HepG2 (cell line): Measurements from ENCODE around the gene EPB41L5. TPM values are rescaled to one million over a fixed set of nuclear protein-coding genes. Genes with fewer than 3 reads are reported as not detected.

Experiments
- BRD4 ChIP-seq: sonication (generic); formaldehyde crosslinking; IDR thresholded peaks from 2 replicates; pipeline ENCODE4 v1.4.0; 2020; ENCODE audit warnings: missing genetic modification reagents
- FLYWCH1 ChIP-seq: sonication (generic); formaldehyde crosslinking; IDR thresholded peaks from 2 replicates; pipeline ENCODE4 v1.8.1; 2023; ENCODE audit warnings: mild to moderate bottlenecking, missing genetic modification reagents
- FOXA3 ChIP-seq: IDR thresholded peaks from 2 replicates; pipeline ENCODE4 v1.6.1; 2016; ENCODE audit warnings: missing genetic modification reagents, missing compliant biosample characterization
- FOXK1 ChIP-seq: sonication (generic); formaldehyde crosslinking; IDR thresholded peaks from 2 replicates; pipeline ENCODE4 v1.4.0; 2020; ENCODE audit warnings: low read depth, missing genetic modification reagents, borderline replicate concordance
- GATAD1 ChIP-seq: IDR thresholded peaks from 2 replicates; pipeline ENCODE4 v1.6.1; 2016; ENCODE audit warnings: missing genetic modification reagents, missing compliant biosample characterization
- HHEX ChIP-seq: IDR thresholded peaks from 2 replicates; pipeline ENCODE4 v1.6.1; 2016; ENCODE audit warnings: control low read depth
- PLRG1 ChIP-seq: fragments of 450-650 bp; conservative IDR thresholded peaks from 2 replicates; pipeline ENCODE4 v1.6.1; 2016
- PPARG ChIP-seq: conservative IDR thresholded peaks from 2 replicates; pipeline ENCODE4 v1.6.1; 2016; ENCODE audit warnings: missing biosample characterization, missing genetic modification reagents
- SP140L ChIP-seq: sonication (generic); formaldehyde crosslinking; IDR thresholded peaks from 2 replicates; pipeline ENCODE4 v1.4.0; 2020; ENCODE audit warnings: missing genetic modification reagents, borderline replicate concordance
- ZFP90 ChIP-seq: sonication (generic); formaldehyde crosslinking; IDR thresholded peaks from 2 replicates; pipeline ENCODE4 v1.8.0; 2022; ENCODE audit warnings: missing genetic modification reagents, mild to moderate bottlenecking, inconsistent platforms, borderline replicate concordance
- ZNF253 ChIP-seq: sonication (generic); formaldehyde crosslinking; IDR thresholded peaks from 2 replicates; pipeline ENCODE4 v1.8.0; 2022; ENCODE audit warnings: mild to moderate bottlenecking, missing genetic modification reagents, borderline replicate concordance
- ZNF563 ChIP-seq: sonication (generic); formaldehyde crosslinking; IDR thresholded peaks from 2 replicates; pipeline ENCODE4 v1.8.0; 2022; ENCODE audit warnings: mild to moderate bottlenecking, moderate library complexity, missing genetic modification reagents
- polyA plus RNA-seq, 8 experiments: library from polyadenylated mRNA; depleted of rRNA in 3 of 8; stranded (reverse) in 7 of 8; unstranded in 1 of 8; fragments of >200 nt; fragmentation: Illumina TruSeq in 4 of 8; extraction: Trizol in 4 of 8; gene quantifications; 2 replicates each; pipeline versions ENCODE4 v1.2.1 to v1.2.3, GENCODE V29; 2011 to 2016; ENCODE audit warnings: low read depth in 4 of 8, missing spikeins in 1 of 8, mixed read lengths in 1 of 8; ENCODE audit not compliant: insufficient read depth in 1 of 8
- total RNA-seq, 5 experiments: library from RNA; depleted of rRNA; stranded (reverse); fragments of >200 nt; fragmentation: Illumina TruSeq; extraction: Trizol; gene quantifications; 2 replicates each; pipeline ENCODE4 v1.2.3, GENCODE V29; 2016; ENCODE audit warnings: low read depth in 1 of 5
- TF ChIP-seq, protein P1 (sequence below): IDR thresholded peaks from 2 replicates; pipeline ENCODE4 v1.6.1; 2016
- TF ChIP-seq, protein P2 (sequence below): sonication (generic); formaldehyde crosslinking; IDR thresholded peaks from 2 replicates; pipeline ENCODE4 v1.9.0; 2021; ENCODE audit warnings: missing genetic modification reagents, mild to moderate bottlenecking, borderline replicate concordance
- TF ChIP-seq, protein P3 (sequence below): sonication (generic); formaldehyde crosslinking; IDR thresholded peaks from 2 replicates; pipeline ENCODE4 v1.5.0; 2020; ENCODE audit warnings: mild to moderate bottlenecking, missing genetic modification reagents, moderate library complexity
- TF ChIP-seq, protein P4 (sequence below): sonication (generic); formaldehyde crosslinking; IDR thresholded peaks from 2 replicates; pipeline ENCODE4 v1.4.0; 2020; ENCODE audit warnings: mild to moderate bottlenecking, missing genetic modification reagents
- TF ChIP-seq, protein P5 (sequence below): sonication (generic); formaldehyde crosslinking; IDR thresholded peaks from 2 replicates; pipeline ENCODE4 v1.4.0; 2020; ENCODE audit warnings: mild to moderate bottlenecking, missing genetic modification reagents, borderline replicate concordance

Gene EPB41L5
- total and polyA plus RNA-seq, 2 of the 13 experiments (the other 11 are each of a cell fraction or from before 2014, with no cell fraction given), result 40.5 to 47.5 TPM

DNA sequence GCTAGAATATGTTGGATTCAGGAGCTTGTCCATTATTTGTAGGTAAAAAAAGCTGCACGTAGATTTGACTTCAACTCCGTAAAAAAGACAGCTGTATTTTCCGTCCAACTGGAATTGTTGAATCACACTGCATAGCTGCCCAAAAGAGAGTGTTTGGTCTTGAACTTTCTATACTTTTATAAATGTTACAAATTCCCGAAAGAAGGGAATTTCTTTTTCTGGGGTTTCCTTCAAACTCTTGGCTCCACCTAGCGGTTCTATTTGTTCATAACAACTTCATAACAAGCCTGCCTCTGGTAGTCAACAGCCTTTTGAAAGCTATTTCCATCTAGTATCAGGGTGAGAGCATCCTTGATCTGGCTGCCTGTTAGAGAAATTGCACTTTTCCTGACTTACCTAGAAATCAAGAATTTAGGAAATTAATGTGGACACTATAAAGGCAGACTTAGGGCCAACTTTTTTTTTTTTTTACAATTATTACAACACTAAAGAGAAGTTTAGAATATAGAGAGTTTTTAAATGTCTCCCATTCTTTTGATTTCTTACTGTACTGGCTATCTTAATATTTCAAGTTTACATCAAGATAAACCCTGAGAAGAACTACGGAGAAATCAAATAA is 162.2 kb downstream of the EPB41L5 start (continued):
- TF ChIP-seq ZNF253 (CRISPR knock-in tag) (no peak), ZFP90 (CRISPR knock-in tag) (no peak), PLRG1 (no peak), HHEX (no peak), BRD4 (CRISPR knock-in tag) (no peak), ZNF563 (CRISPR knock-in tag) (no peak), FOXA3 (CRISPR knock-in tag) (0 out of 2 replicates have a peak, but pooled peaks have one; percentile 10), FOXK1 (CRISPR knock-in tag) (peak; percentile 54; the same call in 1 of the 2 replicates), SP140L (CRISPR knock-in tag) (no peak), GATAD1 (CRISPR knock-in tag) (no peak), FLYWCH1 (no peak), PPARG (CRISPR knock-in tag) (0 out of 2 replicates have a peak, but pooled peaks have one; percentile 16)
- TF ChIP-seq, protein P1, sequence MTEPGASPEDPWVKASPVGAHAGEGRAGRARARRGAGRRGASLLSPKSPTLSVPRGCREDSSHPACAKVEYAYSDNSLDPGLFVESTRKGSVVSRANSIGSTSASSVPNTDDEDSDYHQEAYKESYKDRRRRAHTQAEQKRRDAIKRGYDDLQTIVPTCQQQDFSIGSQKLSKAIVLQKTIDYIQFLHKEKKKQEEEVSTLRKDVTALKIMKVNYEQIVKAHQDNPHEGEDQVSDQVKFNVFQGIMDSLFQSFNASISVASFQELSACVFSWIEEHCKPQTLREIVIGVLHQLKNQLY (CRISPR knock-in tag), result no peak
- TF ChIP-seq, protein P2, sequence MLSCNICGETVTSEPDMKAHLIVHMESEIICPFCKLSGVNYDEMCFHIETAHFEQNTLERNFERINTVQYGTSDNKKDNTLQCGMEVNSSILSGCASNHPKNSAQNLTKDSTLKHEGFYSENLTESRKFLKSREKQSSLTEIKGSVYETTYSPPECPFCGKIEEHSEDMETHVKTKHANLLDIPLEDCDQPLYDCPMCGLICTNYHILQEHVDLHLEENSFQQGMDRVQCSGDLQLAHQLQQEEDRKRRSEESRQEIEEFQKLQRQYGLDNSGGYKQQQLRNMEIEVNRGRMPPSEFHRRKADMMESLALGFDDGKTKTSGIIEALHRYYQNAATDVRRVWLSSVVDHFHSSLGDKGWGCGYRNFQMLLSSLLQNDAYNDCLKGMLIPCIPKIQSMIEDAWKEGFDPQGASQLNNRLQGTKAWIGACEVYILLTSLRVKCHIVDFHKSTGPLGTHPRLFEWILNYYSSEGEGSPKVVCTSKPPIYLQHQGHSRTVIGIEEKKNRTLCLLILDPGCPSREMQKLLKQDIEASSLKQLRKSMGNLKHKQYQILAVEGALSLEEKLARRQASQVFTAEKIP, result no peak
- TF ChIP-seq, protein P3, sequence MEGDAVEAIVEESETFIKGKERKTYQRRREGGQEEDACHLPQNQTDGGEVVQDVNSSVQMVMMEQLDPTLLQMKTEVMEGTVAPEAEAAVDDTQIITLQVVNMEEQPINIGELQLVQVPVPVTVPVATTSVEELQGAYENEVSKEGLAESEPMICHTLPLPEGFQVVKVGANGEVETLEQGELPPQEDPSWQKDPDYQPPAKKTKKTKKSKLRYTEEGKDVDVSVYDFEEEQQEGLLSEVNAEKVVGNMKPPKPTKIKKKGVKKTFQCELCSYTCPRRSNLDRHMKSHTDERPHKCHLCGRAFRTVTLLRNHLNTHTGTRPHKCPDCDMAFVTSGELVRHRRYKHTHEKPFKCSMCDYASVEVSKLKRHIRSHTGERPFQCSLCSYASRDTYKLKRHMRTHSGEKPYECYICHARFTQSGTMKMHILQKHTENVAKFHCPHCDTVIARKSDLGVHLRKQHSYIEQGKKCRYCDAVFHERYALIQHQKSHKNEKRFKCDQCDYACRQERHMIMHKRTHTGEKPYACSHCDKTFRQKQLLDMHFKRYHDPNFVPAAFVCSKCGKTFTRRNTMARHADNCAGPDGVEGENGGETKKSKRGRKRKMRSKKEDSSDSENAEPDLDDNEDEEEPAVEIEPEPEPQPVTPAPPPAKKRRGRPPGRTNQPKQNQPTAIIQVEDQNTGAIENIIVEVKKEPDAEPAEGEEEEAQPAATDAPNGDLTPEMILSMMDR (CRISPR knock-in tag), result peak; percentile 79
- TF ChIP-seq, protein P4, sequence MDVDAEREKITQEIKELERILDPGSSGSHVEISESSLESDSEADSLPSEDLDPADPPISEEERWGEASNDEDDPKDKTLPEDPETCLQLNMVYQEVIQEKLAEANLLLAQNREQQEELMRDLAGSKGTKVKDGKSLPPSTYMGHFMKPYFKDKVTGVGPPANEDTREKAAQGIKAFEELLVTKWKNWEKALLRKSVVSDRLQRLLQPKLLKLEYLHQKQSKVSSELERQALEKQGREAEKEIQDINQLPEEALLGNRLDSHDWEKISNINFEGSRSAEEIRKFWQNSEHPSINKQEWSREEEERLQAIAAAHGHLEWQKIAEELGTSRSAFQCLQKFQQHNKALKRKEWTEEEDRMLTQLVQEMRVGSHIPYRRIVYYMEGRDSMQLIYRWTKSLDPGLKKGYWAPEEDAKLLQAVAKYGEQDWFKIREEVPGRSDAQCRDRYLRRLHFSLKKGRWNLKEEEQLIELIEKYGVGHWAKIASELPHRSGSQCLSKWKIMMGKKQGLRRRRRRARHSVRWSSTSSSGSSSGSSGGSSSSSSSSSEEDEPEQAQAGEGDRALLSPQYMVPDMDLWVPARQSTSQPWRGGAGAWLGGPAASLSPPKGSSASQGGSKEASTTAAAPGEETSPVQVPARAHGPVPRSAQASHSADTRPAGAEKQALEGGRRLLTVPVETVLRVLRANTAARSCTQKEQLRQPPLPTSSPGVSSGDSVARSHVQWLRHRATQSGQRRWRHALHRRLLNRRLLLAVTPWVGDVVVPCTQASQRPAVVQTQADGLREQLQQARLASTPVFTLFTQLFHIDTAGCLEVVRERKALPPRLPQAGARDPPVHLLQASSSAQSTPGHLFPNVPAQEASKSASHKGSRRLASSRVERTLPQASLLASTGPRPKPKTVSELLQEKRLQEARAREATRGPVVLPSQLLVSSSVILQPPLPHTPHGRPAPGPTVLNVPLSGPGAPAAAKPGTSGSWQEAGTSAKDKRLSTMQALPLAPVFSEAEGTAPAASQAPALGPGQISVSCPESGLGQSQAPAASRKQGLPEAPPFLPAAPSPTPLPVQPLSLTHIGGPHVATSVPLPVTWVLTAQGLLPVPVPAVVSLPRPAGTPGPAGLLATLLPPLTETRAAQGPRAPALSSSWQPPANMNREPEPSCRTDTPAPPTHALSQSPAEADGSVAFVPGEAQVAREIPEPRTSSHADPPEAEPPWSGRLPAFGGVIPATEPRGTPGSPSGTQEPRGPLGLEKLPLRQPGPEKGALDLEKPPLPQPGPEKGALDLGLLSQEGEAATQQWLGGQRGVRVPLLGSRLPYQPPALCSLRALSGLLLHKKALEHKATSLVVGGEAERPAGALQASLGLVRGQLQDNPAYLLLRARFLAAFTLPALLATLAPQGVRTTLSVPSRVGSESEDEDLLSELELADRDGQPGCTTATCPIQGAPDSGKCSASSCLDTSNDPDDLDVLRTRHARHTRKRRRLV, result 0 out of 2 replicates have a peak, but pooled peaks have one; percentile 36
- TF ChIP-seq, protein P5, sequence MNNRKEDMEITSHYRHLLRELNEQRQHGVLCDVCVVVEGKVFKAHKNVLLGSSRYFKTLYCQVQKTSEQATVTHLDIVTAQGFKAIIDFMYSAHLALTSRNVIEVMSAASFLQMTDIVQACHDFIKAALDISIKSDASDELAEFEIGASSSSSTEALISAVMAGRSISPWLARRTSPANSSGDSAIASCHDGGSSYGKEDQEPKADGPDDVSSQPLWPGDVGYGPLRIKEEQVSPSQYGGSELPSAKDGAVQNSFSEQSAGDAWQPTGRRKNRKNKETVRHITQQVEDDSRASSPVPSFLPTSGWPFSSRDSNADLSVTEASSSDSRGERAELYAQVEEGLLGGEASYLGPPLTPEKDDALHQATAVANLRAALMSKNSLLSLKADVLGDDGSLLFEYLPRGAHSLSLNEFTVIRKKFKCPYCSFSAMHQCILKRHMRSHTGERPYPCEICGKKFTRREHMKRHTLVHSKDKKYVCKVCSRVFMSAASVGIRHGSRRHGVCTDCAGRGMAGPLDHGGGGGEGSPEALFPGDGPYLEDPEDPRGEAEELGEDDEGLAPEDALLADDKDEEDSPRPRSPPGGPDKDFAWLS (CRISPR knock-in tag), result no peak
- TF ChIP-seq, all 625 proteins: peak for 12
